ENCODE measurements around the gene CEP131.

DNA sequence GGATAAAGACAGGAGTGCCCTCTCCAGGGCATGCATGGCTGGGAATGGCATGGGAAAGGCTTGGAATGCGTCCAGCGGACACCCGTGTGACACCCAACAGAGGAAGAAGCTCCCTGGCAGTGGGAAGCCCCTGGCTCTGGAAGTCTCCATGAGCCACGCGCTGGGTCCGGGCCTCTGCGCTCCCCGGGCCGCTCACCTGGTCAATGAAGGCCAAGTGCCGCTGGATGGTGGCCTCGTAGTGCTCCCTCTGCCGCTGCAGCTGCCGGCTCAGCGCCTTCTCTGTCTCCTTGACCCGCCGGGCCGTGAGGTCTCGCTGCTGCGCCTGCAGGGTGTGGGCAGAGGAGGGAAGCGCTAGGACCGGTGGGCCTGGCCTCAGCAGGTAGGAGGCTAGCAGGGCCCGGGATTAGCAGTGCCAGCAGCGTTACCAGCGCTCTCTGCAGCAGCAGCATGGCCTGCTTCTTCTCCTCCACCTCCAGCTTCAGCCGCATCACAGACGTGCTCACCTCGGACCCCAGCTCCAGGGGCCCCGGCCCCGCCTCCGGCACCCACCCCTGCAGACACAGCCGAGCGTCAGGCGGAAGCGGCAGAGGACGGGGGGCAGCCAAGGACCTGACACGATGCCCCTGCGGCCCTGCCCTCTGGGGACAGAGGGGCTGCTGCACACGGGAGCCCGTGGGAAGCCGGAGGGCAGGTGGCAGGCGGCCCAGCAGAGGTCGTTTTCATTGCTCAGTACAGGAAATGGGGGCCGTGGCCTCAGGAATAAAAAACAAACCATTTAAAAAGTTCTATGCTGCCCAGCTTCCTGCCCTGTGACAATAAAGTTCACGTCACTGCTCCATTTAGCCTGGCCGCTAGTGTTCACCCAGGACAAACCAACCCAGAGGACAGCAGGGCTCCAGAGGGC, 26.0 kb downstream of the CEP131 start:
- TF ChIP-seq ZSCAN20 (CRISPR knock-in tag; IDR thresholded peaks at IDR 0.05): no peak
- no peak for TF ChIP-seq CTCF (IDR thresholded peaks at IDR 0.05)
- TF ChIP-seq ESRRA (IDR thresholded peaks at IDR 0.05; ENCODE audit: borderline replicate concordance, low read length): no peak
- TF ChIP-seq RNF2 (IDR thresholded peaks at IDR 0.05; ENCODE audit: borderline replicate concordance, low read depth): no peak
- no peak for TF ChIP-seq HES2 (IDR thresholded peaks at IDR 0.05)
- no peak for TF ChIP-seq CHD2 (IDR thresholded peaks at IDR 0.05; ENCODE audit: low read length, partially characterized antibody)
- no peak for TF ChIP-seq POLR2A (IDR thresholded peaks at IDR 0.05; ENCODE audit: low read length)
- no peak for TF ChIP-seq HOXA7 (CRISPR knock-in tag; IDR thresholded peaks at IDR 0.05)
- no peak for TF ChIP-seq KDM1A (IDR thresholded peaks at IDR 0.05; ENCODE audit: low read depth)

All from A549 (cell line).